Measurements from ENCODE around the gene TTL. TPM values are rescaled to one million over a fixed set of nuclear protein-coding genes. Genes with fewer than 3 reads are reported as not detected.

The TTL gene
- polyA plus RNA-seq, 1 donor from 2014 or later = 1.3 TPM

DNA sequence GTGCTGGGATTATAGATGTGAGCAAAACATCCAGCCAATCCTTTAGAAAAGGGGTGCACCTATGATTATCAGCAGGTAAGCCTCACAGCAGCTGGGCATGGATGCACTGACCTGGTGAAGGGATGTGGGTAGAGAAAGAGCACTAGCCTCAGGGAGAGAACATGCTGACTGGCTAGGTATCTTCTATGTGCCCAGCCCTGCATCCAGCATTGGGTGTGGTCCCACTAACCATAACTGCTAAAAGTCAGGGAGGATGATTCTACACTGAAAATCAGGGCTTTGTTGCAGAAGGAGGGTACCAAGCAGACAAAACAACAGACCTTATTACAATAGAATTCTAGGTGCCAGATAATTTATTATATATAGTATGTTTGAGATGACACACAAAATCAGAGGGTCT is 27.4 kb upstream of the TTL start:
- Mint-ChIP-seq H3K4me1 (no peaks in the 10 kb centered on the region), H3K27ac (no peak overlapping the region), H3K9me3 (peaks cover 0 to 4% (median 4%) of the 10 kb centered on the region in 3 donors), H3K4me3 (no peak overlapping the region), H3K27me3 (peaks cover 7% of the 10 kb centered on the region), H3K36me3 (peaks cover 3% of the 10 kb centered on the region)

DNA sequence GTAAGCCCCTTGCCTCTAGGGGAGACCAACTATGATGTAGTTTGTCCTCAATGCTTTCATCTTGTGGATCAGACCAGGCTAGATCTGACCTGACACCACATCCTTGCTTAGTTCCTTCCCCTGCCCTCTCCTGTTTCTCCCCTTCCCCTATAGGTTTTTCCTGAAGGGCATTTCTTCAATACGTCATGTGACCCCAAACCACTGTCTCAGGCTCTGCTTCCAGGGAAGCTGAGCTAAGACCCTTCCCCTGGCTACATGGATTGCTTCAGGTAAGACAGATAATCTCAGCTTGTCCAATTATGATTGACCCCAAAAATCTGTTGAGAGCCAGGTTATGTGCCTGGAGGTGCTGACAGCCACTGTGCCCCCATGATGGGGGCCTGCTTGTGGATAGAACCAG is 22.6 kb upstream of the TTL start:
- peaks cover 3% of the 10 kb centered on the region for H3K36me3 Mint-ChIP-seq
- H3K9me3 Mint-ChIP-seq = no peaks in the 10 kb centered on the region
- H3K4me1 Mint-ChIP-seq = no peaks in the 10 kb centered on the region
- H3K27ac Mint-ChIP-seq = no peak overlapping the region
- peak overlapping the region in 1 of 4 donors; percentile 43 for H3K4me3 Mint-ChIP-seq
- peaks cover 14% of the 10 kb centered on the region for H3K27me3 Mint-ChIP-seq

DNA sequence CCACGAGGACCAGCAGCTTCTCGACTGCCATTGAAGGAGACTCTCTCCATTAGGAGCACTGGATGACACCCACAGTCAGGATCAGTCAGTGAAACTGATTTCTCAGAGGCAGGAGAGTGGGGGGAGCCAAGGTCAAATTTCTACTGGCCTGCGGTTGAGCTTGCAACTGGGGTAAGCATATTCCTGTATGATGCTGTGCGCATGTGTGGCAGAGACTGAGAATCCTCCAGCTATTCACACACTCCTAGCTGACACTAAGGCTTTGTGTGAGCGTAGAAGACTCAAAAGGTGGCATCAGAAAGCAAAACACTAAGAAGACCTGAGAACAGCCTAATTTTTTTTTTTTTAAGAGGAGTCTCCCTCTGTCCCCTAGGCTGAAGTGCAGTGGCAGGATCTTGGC is 19.8 kb upstream of the TTL start:
- Mint-ChIP-seq H3K9me3 (no peaks in the 10 kb centered on the region), H3K36me3 (no peaks in the 10 kb centered on the region), H3K27me3 (peaks cover 11% of the 10 kb centered on the region), H3K27ac (no peak overlapping the region), H3K4me3 (no peak overlapping the region), H3K4me1 (no peaks in the 10 kb centered on the region)

DNA sequence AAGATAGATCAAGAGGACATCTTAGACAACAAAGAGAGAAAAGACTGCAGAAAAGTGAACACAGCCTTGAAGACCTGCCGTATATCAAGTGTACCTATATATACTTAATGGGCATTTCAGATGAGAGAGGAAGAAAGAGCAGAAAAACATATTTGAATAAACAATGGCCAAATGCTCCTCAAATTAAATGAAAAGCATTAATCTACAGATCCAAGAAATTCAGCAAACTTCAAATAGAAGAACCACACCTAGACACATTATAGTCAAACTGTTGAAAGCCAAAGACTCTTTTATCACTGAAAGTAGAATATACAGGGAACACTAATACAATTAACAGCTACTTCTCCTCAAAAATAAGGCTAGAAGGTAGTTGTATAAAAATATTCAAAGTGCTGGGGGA is 18.7 kb upstream of the TTL start:
- H3K27me3 Mint-ChIP-seq = peaks cover 13% of the 10 kb centered on the region

DNA sequence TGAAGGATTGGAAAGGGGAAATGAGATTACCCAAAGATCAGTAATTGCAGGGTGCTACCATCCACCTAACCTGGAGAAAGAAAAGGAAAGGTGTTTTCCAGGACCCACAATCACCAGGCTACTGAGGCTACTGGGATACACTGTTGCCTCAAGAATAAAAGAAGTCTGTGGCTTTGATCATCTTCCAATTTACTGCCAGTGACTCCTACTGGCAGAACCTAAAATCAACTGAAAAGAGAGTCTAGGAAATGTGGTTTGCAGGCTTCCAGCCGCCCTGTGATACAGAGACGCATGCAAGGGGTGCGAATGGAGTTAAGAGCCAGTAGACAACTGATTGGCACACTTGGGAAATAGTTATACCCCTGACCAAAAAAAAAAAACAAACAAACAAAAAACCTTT is 16.6 kb upstream of the TTL start:
- Mint-ChIP-seq H3K9me3 (no peaks in the 10 kb centered on the region), H3K36me3 (no peaks in the 10 kb centered on the region), H3K4me1 (peaks cover 0 to 4% (median 0%) of the 10 kb centered on the region in 3 donors), H3K27ac (no peak overlapping the region), H3K27me3 (peaks cover 9% of the 10 kb centered on the region), H3K4me3 (no peak overlapping the region)

More for the DNA sequence above, 18.7 kb upstream of the TTL start:
- H3K27ac Mint-ChIP-seq = no peak overlapping the region
- H3K4me3 Mint-ChIP-seq = no peak overlapping the region
- H3K9me3 Mint-ChIP-seq = no peaks in the 10 kb centered on the region
- H3K4me1 Mint-ChIP-seq = no peaks in the 10 kb centered on the region
- H3K36me3 Mint-ChIP-seq = no peaks in the 10 kb centered on the region

DNA sequence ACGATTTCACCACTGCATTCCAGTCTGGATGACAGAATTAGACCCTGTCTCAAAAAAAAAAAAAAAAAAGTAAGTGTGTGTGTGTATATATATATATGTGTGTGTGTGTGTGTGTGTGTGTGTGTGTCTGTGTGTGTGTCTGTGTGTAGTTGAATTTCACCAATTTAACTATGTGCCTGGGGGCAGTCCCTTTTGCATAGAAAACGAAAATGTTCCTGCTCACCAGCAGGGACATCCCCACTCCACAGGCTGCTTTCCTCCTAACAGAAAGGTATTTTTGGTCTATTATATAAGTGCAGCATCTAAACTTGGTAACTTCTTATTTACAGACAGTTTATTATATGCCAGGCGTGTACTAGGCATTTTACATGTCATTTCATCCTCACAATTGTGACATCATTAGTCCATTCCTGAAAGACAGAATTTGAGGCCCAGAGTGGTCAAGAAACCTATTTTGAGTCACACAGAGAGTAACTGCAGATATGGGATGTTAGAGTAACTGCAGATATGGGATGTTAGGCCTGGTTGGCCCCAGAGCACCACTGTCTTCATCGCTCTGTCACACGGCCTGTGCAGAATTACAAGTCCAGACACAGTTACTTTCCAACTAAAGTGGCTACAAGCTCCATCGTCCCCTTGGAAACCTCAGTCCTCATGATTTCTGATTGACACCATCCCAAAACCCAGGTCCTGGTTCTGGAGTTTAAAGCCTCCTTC is 9.3 kb upstream of the TTL start:
- Mint-ChIP-seq H3K27ac (no peak overlapping the region), H3K36me3 (no peaks in the 10 kb centered on the region), H3K9me3 (no peaks in the 10 kb centered on the region), H3K4me1 (peaks cover 0 to 4% (median 0%) of the 10 kb centered on the region in 3 donors), H3K4me3 (no peak overlapping the region), H3K27me3 (peaks cover 4% of the 10 kb centered on the region)

DNA sequence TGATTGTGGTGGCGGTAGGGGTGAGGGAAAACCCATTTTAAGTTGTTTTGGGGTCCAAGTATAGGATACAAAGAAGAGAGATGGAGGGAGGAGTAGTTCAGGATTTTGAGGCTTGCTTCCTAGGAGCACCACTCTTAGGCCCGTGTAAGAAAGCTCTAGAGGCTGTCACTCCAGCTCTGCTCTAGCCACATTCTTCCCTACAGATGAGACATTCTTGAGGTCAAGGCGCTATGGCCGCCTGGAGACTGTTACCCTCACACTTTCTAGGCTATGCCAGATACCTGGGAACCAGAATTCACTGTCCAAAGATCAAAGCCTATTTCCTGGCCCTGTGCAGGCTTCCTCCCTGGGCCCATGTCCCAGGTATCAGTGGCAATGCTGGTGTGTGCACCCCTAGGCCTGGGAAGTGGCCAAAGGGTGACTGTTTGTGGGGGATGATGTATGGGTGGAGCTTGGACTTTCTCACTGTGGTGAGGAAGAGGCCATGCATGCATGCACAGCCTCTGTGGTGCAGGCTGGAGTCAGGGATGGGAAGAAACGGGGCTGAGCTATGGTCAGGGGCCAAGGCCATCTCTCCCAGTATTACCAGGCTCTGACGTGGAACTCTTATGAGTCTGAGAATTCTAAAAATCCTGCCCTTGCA is 7.0 kb upstream of the TTL start:
- no peaks in the 10 kb centered on the region for H3K9me3 Mint-ChIP-seq
- no peak overlapping the region for H3K4me3 Mint-ChIP-seq
- no peaks in the 10 kb centered on the region for H3K4me1 Mint-ChIP-seq
- no peak overlapping the region for H3K27ac Mint-ChIP-seq
- H3K27me3 Mint-ChIP-seq = peaks cover 2% of the 10 kb centered on the region
- no peaks in the 10 kb centered on the region for H3K36me3 Mint-ChIP-seq

DNA sequence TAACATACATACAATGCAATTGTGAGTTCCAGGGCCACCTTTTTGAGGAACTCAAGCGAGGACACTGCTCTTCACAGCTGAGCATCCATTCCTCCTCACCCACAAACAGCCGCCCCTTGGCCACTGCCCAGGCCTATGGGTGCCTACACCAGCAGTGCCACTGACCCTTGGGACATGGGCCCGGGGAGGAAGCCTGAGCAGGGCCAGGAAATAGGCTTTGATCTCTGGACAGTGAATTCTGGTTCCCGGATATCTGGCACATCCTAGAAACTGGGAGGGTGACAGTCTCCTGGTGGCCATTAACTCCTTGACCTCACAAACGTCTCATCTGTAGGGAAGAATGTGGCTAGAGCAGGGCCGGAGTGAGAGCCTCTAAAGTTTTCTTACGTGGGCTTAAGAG is 5.5 kb upstream of the TTL start:
- Mint-ChIP-seq H3K4me3 (no peak overlapping the region), H3K27ac (no peak overlapping the region), H3K9me3 (no peaks in the 10 kb centered on the region), H3K27me3 (peaks cover 2% of the 10 kb centered on the region), H3K36me3 (no peaks in the 10 kb centered on the region), H3K4me1 (peaks cover 4 to 9% (median 5%) of the 10 kb centered on the region in 3 donors)

DNA sequence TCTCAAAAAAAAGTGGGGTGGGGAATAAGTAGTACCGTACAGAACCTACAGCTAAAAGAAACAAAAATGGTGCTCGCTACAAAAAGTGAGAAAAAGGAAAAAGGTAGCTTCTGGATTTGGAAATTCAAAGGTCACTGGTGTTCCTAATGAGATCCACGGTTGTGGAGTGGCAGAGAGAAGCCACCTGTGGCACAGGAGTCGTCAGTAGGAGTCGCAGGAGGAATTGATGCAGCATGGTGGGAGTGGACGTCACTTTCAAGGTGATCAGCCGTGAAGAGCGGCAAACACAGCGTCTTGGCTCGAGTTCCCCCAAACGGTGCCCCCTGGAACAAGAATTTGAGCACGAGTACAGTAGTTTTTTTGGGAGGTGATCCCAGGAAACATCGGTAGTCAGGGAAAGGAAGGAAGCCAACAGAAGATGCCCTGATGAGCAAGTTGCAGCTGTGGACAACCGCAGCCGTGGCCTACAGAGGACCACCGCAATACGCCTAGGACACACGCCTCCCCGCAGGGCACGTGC is 1.4 kb upstream of the TTL start:
- peak overlapping the region; percentile 97 to 99 (median 98) for H3K4me3 Mint-ChIP-seq
- H3K4me1 Mint-ChIP-seq = peaks cover 12 to 23% (median 19%) of the 10 kb centered on the region in 3 donors

DNA sequence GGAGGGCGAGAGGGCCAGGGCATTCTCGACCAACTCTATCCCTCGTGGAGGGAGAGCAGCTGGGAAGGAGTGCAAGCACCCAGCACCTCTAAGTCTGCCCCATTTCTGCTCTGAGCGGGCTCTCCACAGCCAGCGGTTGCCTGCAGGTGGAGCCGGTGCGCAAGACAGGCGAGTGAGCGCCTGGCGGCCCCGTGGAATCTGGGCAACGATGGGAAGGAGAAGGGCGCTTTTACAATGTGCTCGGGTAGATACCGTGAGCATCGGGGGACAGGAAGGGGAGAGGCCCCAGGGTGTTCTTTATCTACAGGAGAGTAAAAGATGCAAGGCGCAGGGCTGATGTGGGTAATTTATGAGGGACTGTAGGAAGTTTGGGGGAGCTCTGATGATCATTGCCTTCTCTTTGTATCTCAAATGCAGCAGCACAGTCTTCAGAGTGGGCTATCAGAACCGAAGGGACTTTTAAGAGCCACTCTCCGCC is 867 bp upstream of the TTL start:
- Mint-ChIP-seq H3K27me3 (peaks cover 2% of the 10 kb centered on the region), H3K27ac (peak overlapping the region; percentile 89 to 99 (median 98)), H3K4me3 (peak overlapping the region; percentile 97 to 99 (median 98)), H3K4me1 (peaks cover 12 to 23% (median 19%) of the 10 kb centered on the region in 3 donors), H3K9me3 (no peaks in the 10 kb centered on the region), H3K36me3 (peaks cover 2% of the 10 kb centered on the region)

More for the DNA sequence above, 1.4 kb upstream of the TTL start:
- H3K27ac Mint-ChIP-seq = peak overlapping the region; percentile 89 to 99 (median 98)
- H3K9me3 Mint-ChIP-seq = no peaks in the 10 kb centered on the region
- peaks cover 2% of the 10 kb centered on the region for H3K27me3 Mint-ChIP-seq
- peaks cover 2% of the 10 kb centered on the region for H3K36me3 Mint-ChIP-seq

DNA sequence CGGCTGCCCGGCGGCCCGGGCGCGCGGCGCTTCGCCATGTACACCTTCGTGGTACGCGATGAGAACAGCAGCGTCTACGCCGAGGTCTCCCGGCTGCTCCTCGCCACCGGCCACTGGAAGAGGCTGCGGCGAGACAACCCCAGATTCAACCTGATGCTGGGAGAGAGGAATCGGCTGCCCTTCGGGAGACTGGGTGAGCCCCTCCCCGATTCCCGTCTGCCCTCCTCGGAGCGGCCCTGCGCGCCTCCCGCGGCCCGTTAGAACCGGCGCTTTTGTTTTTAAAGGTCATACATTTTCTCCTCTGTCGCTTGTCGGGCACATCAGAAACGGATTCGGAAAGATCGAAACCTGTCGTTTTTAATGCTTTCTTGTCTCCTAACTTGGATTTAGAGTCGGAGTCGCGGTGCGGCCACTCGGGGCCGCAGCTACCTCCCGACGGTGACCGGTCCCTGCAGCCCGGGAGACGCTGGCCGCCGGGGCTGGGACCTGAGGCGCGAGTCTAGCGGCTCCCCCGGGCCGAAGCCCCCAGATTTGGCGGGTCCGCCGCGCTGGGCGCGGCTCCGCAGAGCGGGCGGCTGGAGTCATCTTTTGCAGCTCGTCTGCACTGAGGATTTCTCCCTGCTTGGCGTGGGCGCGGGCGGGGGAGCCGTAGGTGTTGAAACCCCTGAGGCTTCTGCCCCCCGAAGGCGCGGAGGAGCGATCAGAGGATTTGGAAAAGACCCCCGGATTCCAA is 519 bp downstream of the TTL start:
- H3K4me1 Mint-ChIP-seq = peaks cover 12 to 23% (median 22%) of the 10 kb centered on the region in 3 donors
- no peaks in the 10 kb centered on the region for H3K9me3 Mint-ChIP-seq
- H3K27ac Mint-ChIP-seq = peak overlapping the region; percentile 63 to 93 (median 81)
- H3K36me3 Mint-ChIP-seq = peaks cover 2% of the 10 kb centered on the region
- H3K4me3 Mint-ChIP-seq = peak overlapping the region; percentile 91 to 98 (median 97)
- H3K27me3 Mint-ChIP-seq = no peaks in the 10 kb centered on the region

DNA sequence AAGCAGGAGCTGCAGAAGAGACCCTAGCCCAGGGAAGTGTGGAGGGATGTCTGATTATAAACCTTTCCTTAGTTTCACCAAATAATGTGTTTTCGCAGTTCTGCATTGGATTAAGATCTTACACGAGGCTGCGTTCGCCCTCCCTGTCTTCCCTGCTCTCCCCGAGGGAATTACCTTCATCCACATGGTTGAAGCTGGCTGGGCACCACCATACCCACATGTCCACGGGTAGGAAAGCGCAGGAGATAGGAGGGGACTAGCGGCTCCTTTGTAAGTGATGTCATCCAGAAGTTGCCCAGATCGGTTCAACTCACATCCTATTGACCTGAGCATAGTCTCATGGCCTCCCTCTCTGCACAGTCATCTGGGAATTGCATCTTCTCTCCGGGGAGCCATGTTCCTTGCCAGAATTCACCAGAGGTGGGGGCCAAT is 1.1 kb downstream of the TTL start:
- Mint-ChIP-seq H3K27me3 (no peaks in the 10 kb centered on the region), H3K4me1 (peaks cover 12 to 23% (median 22%) of the 10 kb centered on the region in 3 donors), H3K9me3 (no peaks in the 10 kb centered on the region), H3K36me3 (peaks cover 2% of the 10 kb centered on the region), H3K27ac (peak overlapping the region in 2 of 3 donors; percentile 63 to 81), H3K4me3 (peak overlapping the region; percentile 91 to 98 (median 97))

DNA sequence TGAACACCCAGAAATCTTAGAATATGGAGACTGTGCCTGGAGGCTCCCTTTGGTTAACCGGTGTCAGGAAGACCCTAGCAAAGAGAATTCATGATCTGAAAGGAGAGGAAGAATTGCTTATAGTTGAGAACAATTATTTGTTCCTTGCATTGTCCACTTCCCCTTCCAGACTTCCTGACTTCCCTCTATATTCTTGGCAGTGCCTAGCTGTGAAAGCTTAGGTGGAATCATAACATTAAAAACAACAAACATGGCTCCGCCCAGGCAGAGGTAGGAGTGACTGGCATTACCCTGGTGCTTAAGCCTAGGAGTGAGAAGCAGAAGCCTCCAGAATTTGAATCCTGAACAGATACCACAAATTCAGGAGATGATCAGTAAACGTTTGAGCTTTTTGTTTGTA is 1.9 kb downstream of the TTL start:
- H3K4me3 Mint-ChIP-seq = peak overlapping the region in 3 of 4 donors; percentile 97 to 98 (median 97)
- no peaks in the 10 kb centered on the region for H3K27me3 Mint-ChIP-seq
- peaks cover 2% of the 10 kb centered on the region for H3K36me3 Mint-ChIP-seq
- H3K27ac Mint-ChIP-seq = peak overlapping the region in 1 of 3 donors; percentile 63
- no peaks in the 10 kb centered on the region for H3K9me3 Mint-ChIP-seq
- peaks cover 12 to 23% (median 22%) of the 10 kb centered on the region in 3 donors for H3K4me1 Mint-ChIP-seq

DNA sequence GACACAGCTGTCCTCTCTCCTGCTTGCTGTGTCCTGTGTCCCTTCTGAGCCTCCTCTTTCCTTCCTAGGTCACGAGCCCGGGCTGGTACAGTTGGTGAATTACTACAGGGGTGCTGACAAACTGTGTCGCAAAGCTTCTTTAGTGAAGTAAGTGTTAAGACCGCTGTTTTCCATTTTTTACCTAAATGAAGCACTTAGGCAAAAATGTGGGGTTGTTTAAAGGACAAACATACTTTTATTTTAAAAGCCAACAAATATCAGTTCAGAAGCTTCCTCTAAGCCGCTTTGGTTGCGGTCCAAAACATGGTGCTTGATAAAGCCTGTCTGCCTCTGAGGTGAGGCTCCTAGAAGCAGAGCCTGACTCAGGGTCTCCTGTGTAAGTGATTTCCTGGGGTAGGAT is 3.9 kb downstream of the TTL start:
- Mint-ChIP-seq H3K4me3 (peak overlapping the region in 2 of 4 donors; percentile 22 to 71), H3K36me3 (peaks cover 2% of the 10 kb centered on the region), H3K9me3 (no peaks in the 10 kb centered on the region), H3K27me3 (no peaks in the 10 kb centered on the region), H3K27ac (no peak overlapping the region), H3K4me1 (peaks cover 8 to 19% (median 17%) of the 10 kb centered on the region in 3 donors)

DNA sequence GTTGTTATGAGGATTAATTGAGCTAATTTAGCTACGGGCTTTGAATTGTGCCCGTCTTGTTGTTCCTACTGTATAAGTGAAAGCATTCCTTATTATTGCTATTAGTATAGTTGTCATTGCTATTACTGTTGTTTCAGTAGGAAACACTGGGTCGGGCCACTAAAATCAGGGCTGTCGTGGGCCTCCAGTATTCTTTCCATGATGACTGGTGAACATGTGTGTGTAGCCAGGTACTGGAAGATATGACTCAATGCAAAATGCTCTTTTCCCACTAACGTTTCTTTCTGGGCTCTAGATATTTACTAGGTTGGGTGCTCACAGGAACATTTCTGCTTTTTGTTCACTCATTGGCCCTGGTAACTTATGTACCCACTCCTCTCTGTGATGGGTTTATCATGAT is 4.9 kb downstream of the TTL start:
- H3K9me3 Mint-ChIP-seq = no peaks in the 10 kb centered on the region
- H3K4me3 Mint-ChIP-seq = peak overlapping the region in 1 of 4 donors; percentile 4
- H3K27me3 Mint-ChIP-seq = no peaks in the 10 kb centered on the region
- H3K4me1 Mint-ChIP-seq = peaks cover 8 to 17% (median 13%) of the 10 kb centered on the region in 3 donors
- peaks cover 2% of the 10 kb centered on the region for H3K36me3 Mint-ChIP-seq
- no peak overlapping the region for H3K27ac Mint-ChIP-seq

All from IgD-negative memory B cell (primary cell).